HEK293 (cell line): Measurements from ENCODE around the gene CEP170B.
A peak's percentile ranks its signal among the peaks of the same experiment; 100 is the strongest.

Experiments used
- IKZF3 ChIP-seq: fragments of 450-650 bp; IDR thresholded peaks from 2 replicates; pipeline ENCODE4 v1.5.0; 2018; ENCODE audit warnings: missing biosample characterization, mild to moderate bottlenecking, missing genetic modification characterization, moderate library complexity
- SCRT2 ChIP-seq: fragments of 450-650 bp; formaldehyde crosslinking; IDR thresholded peaks from 2 replicates; pipeline ENCODE4 v1.5.1; 2016; ENCODE audit warnings: missing biosample characterization, missing genetic modification characterization
- ZNF174 ChIP-seq: fragments of 450-650 bp; formaldehyde crosslinking; IDR thresholded peaks from 2 replicates; pipeline ENCODE4 v1.5.0; 2017; ENCODE audit warnings: missing biosample characterization, mild to moderate bottlenecking, missing genetic modification characterization
- ZNF2 ChIP-seq: fragments of 450-650 bp; formaldehyde crosslinking; IDR thresholded peaks from 2 replicates; pipeline ENCODE4 v1.5.1; 2016; ENCODE audit warnings: missing biosample characterization, missing genetic modification characterization
- TF ChIP-seq, protein P1 (sequence below): fragments of 450-650 bp; formaldehyde crosslinking; IDR thresholded peaks from 2 replicates; pipeline ENCODE4 v1.5.1; 2016; ENCODE audit warnings: missing biosample characterization, missing genetic modification characterization, low read depth
- TF ChIP-seq, protein P2 (sequence below): fragments of 450-650 bp; formaldehyde crosslinking; conservative IDR thresholded peaks from 2 replicates; pipeline ENCODE4 v1.5.1; 2016; ENCODE audit warnings: low read depth, missing biosample characterization, missing genetic modification characterization
- TF ChIP-seq, protein P3 (sequence below): fragments of 450-650 bp; formaldehyde crosslinking; IDR thresholded peaks from 2 replicates; pipeline ENCODE4 v1.5.1; 2016; ENCODE audit warnings: missing biosample characterization, missing genetic modification characterization
- TF ChIP-seq, protein P4 (sequence below): fragments of 450-650 bp; formaldehyde crosslinking; IDR thresholded peaks from 2 replicates; pipeline ENCODE4 v1.5.1; 2016; ENCODE audit warnings: missing biosample characterization, missing genetic modification characterization
- TF ChIP-seq, protein P5 (sequence below): sonication (generic); formaldehyde crosslinking; IDR thresholded peaks from 2 replicates; pipeline ENCODE4 v1.8.1; 2022; ENCODE audit warnings: mild to moderate bottlenecking, moderate library complexity, missing genetic modification reagents
- TF ChIP-seq, protein P6 (sequence below): fragments of 450-650 bp; formaldehyde crosslinking; IDR thresholded peaks from 2 replicates; pipeline ENCODE4 v1.5.1; 2016; ENCODE audit warnings: missing biosample characterization, missing genetic modification characterization

Gene CEP170B

DNA sequence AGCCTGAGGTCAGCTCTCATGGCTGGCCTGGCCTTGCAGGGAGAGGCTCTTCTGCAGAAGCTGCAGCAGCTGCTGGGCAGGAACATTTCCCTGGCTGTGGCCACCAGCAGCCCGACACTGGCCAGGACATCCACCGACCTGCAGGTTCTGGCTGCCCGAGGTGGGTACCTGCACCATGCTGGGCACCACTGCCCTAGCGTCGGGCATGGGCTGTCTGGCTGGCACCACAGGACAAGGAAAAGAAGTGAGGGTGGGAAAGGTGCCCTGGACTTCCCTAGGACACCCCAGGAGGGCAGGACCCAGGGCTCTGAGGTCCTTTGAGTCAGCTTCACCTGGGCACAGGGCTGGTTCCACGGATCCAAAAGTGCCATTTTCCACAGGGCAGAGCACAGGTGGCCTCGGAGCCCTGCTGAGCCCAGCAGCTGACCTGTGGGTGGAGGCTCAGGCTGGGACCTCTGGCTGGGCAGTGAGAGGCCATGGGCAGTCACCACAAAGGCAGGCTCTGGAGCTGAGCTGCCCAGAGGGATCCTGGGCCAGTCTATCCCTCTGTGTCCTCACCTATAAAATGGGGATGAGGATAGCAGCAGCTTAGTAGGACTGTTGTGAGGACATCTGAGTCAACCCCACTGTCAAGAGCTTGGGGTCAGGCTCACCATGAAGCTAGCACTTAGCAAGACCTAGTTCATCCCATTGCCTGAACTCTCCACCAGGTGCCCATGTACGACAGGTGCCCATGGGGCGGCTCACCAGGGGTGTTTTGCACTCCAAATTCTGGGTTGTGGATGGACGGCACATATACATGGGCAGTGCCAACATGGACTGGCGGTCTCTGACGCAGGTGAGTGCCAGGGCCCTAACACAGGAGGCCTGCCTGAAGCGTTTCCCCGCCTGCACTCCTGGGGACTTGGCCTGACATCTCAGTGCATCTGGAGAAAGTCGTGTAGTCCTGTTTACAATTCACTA, 64.5 kb downstream of the CEP170B start (continued):
- TF ChIP-seq, protein P1, sequence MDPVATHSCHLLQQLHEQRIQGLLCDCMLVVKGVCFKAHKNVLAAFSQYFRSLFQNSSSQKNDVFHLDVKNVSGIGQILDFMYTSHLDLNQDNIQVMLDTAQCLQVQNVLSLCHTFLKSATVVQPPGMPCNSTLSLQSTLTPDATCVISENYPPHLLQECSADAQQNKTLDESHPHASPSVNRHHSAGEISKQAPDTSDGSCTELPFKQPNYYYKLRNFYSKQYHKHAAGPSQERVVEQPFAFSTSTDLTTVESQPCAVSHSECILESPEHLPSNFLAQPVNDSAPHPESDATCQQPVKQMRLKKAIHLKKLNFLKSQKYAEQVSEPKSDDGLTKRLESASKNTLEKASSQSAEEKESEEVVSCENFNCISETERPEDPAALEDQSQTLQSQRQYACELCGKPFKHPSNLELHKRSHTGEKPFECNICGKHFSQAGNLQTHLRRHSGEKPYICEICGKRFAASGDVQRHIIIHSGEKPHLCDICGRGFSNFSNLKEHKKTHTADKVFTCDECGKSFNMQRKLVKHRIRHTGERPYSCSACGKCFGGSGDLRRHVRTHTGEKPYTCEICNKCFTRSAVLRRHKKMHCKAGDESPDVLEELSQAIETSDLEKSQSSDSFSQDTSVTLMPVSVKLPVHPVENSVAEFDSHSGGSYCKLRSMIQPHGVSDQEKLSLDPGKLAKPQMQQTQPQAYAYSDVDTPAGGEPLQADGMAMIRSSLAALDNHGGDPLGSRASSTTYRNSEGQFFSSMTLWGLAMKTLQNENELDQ (tag by site-specific recombination) = no peak
- TF ChIP-seq SCRT2 (tag by site-specific recombination) (peak; percentile 31), ZNF174 (tag by site-specific recombination) (no peak), ZNF2 (tag by site-specific recombination) (no peak), IKZF3 (tag by site-specific recombination) (no peak)
- TF ChIP-seq, protein P2, sequence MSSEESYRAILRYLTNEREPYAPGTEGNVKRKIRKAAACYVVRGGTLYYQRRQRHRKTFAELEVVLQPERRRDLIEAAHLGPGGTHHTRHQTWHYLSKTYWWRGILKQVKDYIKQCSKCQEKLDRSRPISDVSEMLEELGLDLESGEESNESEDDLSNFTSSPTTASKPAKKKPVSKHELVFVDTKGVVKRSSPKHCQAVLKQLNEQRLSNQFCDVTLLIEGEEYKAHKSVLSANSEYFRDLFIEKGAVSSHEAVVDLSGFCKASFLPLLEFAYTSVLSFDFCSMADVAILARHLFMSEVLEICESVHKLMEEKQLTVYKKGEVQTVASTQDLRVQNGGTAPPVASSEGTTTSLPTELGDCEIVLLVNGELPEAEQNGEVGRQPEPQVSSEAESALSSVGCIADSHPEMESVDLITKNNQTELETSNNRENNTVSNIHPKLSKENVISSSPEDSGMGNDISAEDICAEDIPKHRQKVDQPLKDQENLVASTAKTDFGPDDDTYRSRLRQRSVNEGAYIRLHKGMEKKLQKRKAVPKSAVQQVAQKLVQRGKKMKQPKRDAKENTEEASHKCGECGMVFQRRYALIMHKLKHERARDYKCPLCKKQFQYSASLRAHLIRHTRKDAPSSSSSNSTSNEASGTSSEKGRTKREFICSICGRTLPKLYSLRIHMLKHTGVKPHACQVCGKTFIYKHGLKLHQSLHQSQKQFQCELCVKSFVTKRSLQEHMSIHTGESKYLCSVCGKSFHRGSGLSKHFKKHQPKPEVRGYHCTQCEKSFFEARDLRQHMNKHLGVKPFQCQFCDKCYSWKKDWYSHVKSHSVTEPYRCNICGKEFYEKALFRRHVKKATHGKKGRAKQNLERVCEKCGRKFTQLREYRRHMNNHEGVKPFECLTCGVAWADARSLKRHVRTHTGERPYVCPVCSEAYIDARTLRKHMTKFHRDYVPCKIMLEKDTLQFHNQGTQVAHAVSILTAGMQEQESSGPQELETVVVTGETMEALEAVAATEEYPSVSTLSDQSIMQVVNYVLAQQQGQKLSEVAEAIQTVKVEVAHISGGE (tag by site-specific recombination) = no peak
- TF ChIP-seq, protein P3, sequence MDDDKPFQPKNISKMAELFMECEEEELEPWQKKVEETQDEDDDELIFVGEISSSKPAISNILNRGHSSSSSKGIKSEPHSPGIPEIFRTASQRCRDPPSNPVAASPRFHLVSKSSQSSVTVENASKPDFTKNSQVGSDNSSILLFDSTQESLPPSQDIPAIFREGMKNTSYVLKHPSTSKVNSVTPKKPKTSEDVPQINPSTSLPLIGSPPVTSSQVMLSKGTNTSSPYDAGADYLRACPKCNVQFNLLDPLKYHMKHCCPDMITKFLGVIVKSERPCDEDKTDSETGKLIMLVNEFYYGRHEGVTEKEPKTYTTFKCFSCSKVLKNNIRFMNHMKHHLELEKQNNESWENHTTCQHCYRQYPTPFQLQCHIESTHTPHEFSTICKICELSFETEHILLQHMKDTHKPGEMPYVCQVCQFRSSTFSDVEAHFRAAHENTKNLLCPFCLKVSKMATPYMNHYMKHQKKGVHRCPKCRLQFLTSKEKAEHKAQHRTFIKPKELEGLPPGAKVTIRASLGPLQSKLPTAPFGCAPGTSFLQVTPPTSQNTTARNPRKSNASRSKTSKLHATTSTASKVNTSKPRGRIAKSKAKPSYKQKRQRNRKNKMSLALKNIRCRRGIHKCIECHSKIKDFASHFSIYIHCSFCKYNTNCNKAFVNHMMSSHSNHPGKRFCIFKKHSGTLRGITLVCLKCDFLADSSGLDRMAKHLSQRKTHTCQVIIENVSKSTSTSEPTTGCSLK (tag by site-specific recombination) = no peak
- TF ChIP-seq, protein P4, sequence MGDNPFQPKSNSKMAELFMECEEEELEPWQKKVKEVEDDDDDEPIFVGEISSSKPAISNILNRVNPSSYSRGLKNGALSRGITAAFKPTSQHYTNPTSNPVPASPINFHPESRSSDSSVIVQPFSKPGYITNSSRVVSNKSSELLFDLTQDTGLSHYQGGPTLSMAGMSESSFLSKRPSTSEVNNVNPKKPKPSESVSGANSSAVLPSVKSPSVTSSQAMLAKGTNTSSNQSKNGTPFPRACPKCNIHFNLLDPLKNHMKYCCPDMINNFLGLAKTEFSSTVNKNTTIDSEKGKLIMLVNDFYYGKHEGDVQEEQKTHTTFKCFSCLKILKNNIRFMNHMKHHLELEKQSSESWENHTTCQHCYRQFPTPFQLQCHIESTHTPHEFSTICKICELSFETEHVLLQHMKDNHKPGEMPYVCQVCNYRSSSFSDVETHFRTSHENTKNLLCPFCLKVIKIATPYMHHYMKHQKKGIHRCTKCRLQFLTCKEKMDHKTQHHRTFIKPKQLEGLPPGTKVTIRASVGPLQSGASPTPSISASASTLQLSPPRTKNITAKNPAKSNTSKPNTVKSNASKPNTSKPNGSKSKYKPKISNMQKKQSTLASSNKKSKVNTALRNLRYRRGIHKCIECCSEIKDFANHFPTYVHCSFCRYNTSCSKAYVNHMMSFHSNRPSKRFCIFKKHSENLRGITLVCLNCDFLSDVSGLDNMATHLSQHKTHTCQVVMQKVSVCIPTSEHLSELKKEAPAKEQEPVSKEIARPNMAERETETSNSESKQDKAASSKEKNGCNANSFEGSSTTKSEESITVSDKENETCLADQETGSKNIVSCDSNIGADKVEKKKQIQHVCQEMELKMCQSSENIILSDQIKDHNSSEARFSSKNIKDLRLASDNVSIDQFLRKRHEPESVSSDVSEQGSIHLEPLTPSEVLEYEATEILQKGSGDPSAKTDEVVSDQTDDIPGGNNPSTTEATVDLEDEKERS (tag by site-specific recombination) = no peak
- TF ChIP-seq, protein P5, sequence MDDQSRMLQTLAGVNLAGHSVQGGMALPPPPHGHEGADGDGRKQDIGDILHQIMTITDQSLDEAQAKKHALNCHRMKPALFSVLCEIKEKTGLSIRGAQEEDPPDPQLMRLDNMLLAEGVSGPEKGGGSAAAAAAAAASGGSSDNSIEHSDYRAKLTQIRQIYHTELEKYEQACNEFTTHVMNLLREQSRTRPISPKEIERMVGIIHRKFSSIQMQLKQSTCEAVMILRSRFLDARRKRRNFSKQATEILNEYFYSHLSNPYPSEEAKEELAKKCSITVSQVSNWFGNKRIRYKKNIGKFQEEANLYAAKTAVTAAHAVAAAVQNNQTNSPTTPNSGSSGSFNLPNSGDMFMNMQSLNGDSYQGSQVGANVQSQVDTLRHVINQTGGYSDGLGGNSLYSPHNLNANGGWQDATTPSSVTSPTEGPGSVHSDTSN (CRISPR knock-in tag) = no peak
- TF ChIP-seq, protein P6, sequence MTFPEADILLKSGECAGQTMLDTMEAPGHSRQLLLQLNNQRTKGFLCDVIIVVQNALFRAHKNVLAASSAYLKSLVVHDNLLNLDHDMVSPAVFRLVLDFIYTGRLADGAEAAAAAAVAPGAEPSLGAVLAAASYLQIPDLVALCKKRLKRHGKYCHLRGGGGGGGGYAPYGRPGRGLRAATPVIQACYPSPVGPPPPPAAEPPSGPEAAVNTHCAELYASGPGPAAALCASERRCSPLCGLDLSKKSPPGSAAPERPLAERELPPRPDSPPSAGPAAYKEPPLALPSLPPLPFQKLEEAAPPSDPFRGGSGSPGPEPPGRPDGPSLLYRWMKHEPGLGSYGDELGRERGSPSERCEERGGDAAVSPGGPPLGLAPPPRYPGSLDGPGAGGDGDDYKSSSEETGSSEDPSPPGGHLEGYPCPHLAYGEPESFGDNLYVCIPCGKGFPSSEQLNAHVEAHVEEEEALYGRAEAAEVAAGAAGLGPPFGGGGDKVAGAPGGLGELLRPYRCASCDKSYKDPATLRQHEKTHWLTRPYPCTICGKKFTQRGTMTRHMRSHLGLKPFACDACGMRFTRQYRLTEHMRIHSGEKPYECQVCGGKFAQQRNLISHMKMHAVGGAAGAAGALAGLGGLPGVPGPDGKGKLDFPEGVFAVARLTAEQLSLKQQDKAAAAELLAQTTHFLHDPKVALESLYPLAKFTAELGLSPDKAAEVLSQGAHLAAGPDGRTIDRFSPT (tag by site-specific recombination) = 0 out of 2 replicates have a peak, but pooled peaks have one; percentile 13
